HG03521 (cell line): ENCODE results near the gene SENP2.

ENCODE experiments used
- ATAC-seq: cut with Tn5 transposase; IDR thresholded peaks from one replicate; pipeline ENCODE4 v1.9.1; 2021; ENCODE audit warnings: mild to moderate bottlenecking, moderate library complexity; ENCODE audit not compliant: unreplicated experiment

SENP2 gene

GRCh38 chr3:185677146-185677829 is 91.2 kb downstream of the SENP2 start:
- ATAC-seq, result no peak

DNA sequence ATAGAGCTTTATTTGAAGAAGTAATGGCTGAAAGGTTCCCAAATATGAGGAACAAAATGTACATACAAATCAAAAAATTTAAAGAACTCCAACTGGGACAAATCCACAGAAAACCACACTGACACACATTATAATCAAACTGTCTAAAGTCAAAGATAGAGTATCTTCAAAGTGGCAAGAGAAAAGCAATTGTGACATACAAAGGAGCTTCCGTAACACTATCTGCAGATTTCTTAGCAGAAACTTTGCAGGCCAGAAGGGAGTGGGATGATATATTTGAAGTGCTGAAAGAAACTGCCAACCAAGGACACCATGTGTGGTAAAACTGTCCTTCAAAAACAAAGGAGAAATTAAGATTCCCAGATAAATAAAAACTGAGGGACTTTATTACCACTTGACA is 91.9 kb downstream of the SENP2 start:
- ATAC-seq, result no peak

GRCh38 chr3:185680231-185680630 is 94.1 kb downstream of the SENP2 start:
- ATAC-seq, result no peak
